Medulla oblongata (tissue), 1 donor: ENCODE results near the gene MAOA.

Source experiments
- DNase-seq: peaks from one replicate; pipeline ENCODE4 v3.0.0-alpha.2; 2015; ENCODE audit errors: extremely low spot score

MAOA gene

GRCh38 chrX:43756076-43756475 lies 100.0 kb downstream of the MAOA start:
- no peak for DNase-seq

DNA sequence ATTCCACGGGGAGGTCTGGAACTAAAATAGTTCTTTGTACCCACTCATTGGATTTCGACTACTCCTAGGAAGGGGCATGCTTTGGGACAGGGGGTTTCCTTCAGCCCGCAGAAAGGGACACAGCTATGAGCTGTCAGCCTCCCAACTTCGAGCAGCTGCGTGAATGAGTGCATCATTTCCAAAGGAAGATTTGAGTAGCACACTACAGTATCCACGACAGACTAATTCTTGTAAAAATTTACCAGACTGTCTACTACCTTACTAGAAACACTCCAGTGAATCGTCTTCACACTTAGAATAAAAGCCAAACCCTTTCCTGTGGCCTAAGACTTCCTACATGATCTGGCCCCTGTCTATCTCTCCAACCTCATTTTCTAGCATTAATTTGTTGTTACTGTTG lies 101.9 kb downstream of the MAOA start:
- DNase-seq, result no peak

- DNase-seq, result no peak
Measured at GRCh38 chrX:43785930-43786591, 130.0 kb downstream of the MAOA start.
